Measurements from ENCODE around the gene CYP27B1.
A peak's percentile ranks its signal among the peaks of the same experiment; 100 is the strongest.

Gene CYP27B1

GRCh38 chr12:57744194-57744776 is 22.6 kb downstream of the CYP27B1 start:
- Histone ChIP-seq H3K9ac (ENCODE audit: low read length) (peak overlapping the region; percentile 74), H3K9me2 (replicated peaks; ENCODE audit: insufficient read depth, low read length) (no peaks in the 10 kb centered on the region)

GRCh38 chr12:57743769-57744168 is 23.1 kb downstream of the CYP27B1 start:
- no peak overlapping the region for H3K27ac ChIP-seq (ENCODE audit: low read depth, low read length)
- TF ChIP-seq CTCF (IDR thresholded peaks at IDR 0.05; ENCODE audit: insufficient read depth, low read length, poor library complexity, severe bottlenecking) (no peak), EZH2phosphoT487 (conservative IDR thresholded peaks at IDR 0.05; ENCODE audit: low read length) (no peak)
- H3K4me2 ChIP-seq (ENCODE audit: low read depth, low read length, poor library complexity, severe bottlenecking), result peak overlapping the region; percentile 87

More at GRCh38 chr12:57744194-57744776, 22.6 kb downstream of the CYP27B1 start:
- H3K9me3 ChIP-seq (ENCODE audit: insufficient read depth, low read length), result no peaks in the 10 kb centered on the region
- H3K36me3 ChIP-seq (ENCODE audit: low read length), result peaks cover 10% of the 10 kb centered on the region; the same call in 1 of the 2 replicates
- no peaks in the 10 kb centered on the region for H4K20me1 ChIP-seq (ENCODE audit: low read depth, low read length)
- peaks cover 32% of the 10 kb centered on the region for H3F3A ChIP-seq (ENCODE audit: insufficient read depth)
- no peaks in the 10 kb centered on the region for H3K27me3 ChIP-seq (ENCODE audit: low read length)
- H3K4me3 ChIP-seq (ENCODE audit: insufficient read depth, low read length, poor library complexity, severe bottlenecking), result peak overlapping the region; percentile 68
- H2AFZ ChIP-seq (ENCODE audit: low read depth, low read length, severe bottlenecking), result peak overlapping the region; percentile 60
- peaks cover 11% of the 10 kb centered on the region for H3K79me2 ChIP-seq (ENCODE audit: insufficient read depth, low read length)
- peak overlapping the region; percentile 87 for H3K4me2 ChIP-seq (ENCODE audit: low read depth, low read length, poor library complexity, severe bottlenecking)
- peak overlapping the region; percentile 23; the same call in 1 of the 2 replicates for H3K27ac ChIP-seq (ENCODE audit: low read depth, low read length)
- no peak for TF ChIP-seq CTCF (IDR thresholded peaks at IDR 0.05; ENCODE audit: insufficient read depth, low read length, poor library complexity, severe bottlenecking)
- TF ChIP-seq EZH2phosphoT487 (conservative IDR thresholded peaks at IDR 0.05; ENCODE audit: low read length), result no peak

GRCh38 chr12:57741844-57742738 is 24.8 kb downstream of the CYP27B1 start:
- Histone ChIP-seq H3F3A (ENCODE audit: insufficient read depth) (peaks cover 22% of the 10 kb centered on the region), H3K27ac (ENCODE audit: low read depth, low read length) (peak overlapping the region; percentile 49), H3K36me3 (ENCODE audit: low read length) (peaks cover under 1% of the 10 kb centered on the region; the same call in 1 of the 2 replicates), H3K4me3 (ENCODE audit: insufficient read depth, low read length, poor library complexity, severe bottlenecking) (peak overlapping the region; percentile 68), H2AFZ (ENCODE audit: low read depth, low read length, severe bottlenecking) (peak overlapping the region; percentile 42), H4K20me1 (ENCODE audit: low read depth, low read length) (no peaks in the 10 kb centered on the region), H3K9ac (ENCODE audit: low read length) (peak overlapping the region; percentile 68), H3K79me2 (ENCODE audit: insufficient read depth, low read length) (peaks cover 12% of the 10 kb centered on the region), H3K9me2 (replicated peaks; ENCODE audit: insufficient read depth, low read length) (no peaks in the 10 kb centered on the region), H3K4me2 (ENCODE audit: low read depth, low read length, poor library complexity, severe bottlenecking) (peak overlapping the region; percentile 91), H3K27me3 (ENCODE audit: low read length) (no peaks in the 10 kb centered on the region), H3K9me3 (ENCODE audit: insufficient read depth, low read length) (no peaks in the 10 kb centered on the region)
- TF ChIP-seq EZH2phosphoT487 (conservative IDR thresholded peaks at IDR 0.05; ENCODE audit: low read length) (no peak), CTCF (IDR thresholded peaks at IDR 0.05; ENCODE audit: insufficient read depth, low read length, poor library complexity, severe bottlenecking) (peak; percentile 68)

More at GRCh38 chr12:57743769-57744168, 23.1 kb downstream of the CYP27B1 start:
- H3K9ac ChIP-seq (ENCODE audit: low read length), result no peak overlapping the region
- no peaks in the 10 kb centered on the region for H3K27me3 ChIP-seq (ENCODE audit: low read length)
- peaks cover 10% of the 10 kb centered on the region; the same call in 1 of the 2 replicates for H3K36me3 ChIP-seq (ENCODE audit: low read length)
- H3F3A ChIP-seq (ENCODE audit: insufficient read depth), result peaks cover 32% of the 10 kb centered on the region
- no peaks in the 10 kb centered on the region for H3K9me3 ChIP-seq (ENCODE audit: insufficient read depth, low read length)
- H3K79me2 ChIP-seq (ENCODE audit: insufficient read depth, low read length), result peaks cover 12% of the 10 kb centered on the region
- H4K20me1 ChIP-seq (ENCODE audit: low read depth, low read length), result no peaks in the 10 kb centered on the region
- H2AFZ ChIP-seq (ENCODE audit: low read depth, low read length, severe bottlenecking), result peak overlapping the region; percentile 60
- H3K4me3 ChIP-seq (ENCODE audit: insufficient read depth, low read length, poor library complexity, severe bottlenecking), result peak overlapping the region; percentile 68
- no peaks in the 10 kb centered on the region for H3K9me2 ChIP-seq (replicated peaks; ENCODE audit: insufficient read depth, low read length)

Measured in SU-DHL-6 (cell line).